Airway epithelial cell (primary cell): ENCODE measurements around the gene CERS3. TPM values are rescaled to one million over a fixed set of nuclear protein-coding genes. Genes with fewer than 3 reads are reported as not detected.

Experiments
- total RNA-seq: library from RNA; depleted of rRNA; stranded (reverse); fragments of >200 nt; gene quantifications from 2 replicates; pipeline ENCODE4 v1.2.3, GENCODE V29; 2015

CERS3 gene
- total RNA-seq = 12.2 and 14.1 TPM in 2 replicates

GRCh38 chr15:100528833-100529428 lies at the start of gene CERS3:
TSS of gene CERS3 (minus strand) at chr15:100528950. CDS start at chr15:100501849, 27,101 bp downstream.

Other genes with a start within 250 kb of the CERS3 start
- gene ADAMTS17, start 187.0 kb downstream of the CERS3 start, total RNA-seq = 1.1 and 2.0 TPM in 2 replicates
- 8.1 and 10.6 TPM in 2 replicates for gene LINS1, start 73.2 kb upstream of the CERS3 start, total RNA-seq
- gene ASB7, start 73.6 kb upstream of the CERS3 start, total RNA-seq = 5.0 and 9.5 TPM in 2 replicates